IMR-90 (cell line): Measurements from ENCODE around the gene ATP9B. TPM values are rescaled to one million over a fixed set of nuclear protein-coding genes. Genes with fewer than 3 reads are reported as not detected.
"Not testable (repeated sequence)": the region's sequence is repeated elsewhere in the genome, so short reads cannot be mapped to it uniquely, and the experiment has no call there.

ENCODE experiments used
- ATAC-seq: fragments of 200-7000 bp; cut with Tn5 transposase; 2 replicates; pipeline ENCODE4 v1.9.1; 2020; ENCODE audit warnings: low read depth, mild to moderate bottlenecking, moderate library complexity
- BruUV-seq: library from RNA; stranded (reverse); fragments of 400-500 nt; replicated peaks from 2 replicates; lab custom pipeline; 2021; lab: Mats Ljungman, UMichigan
- CTCF ChIA-PET: fragments of 300-600 bp; formaldehyde crosslinking; extraction: SDS; loops from one replicate; lab custom pipeline; 2021; ENCODE audit warnings: antibody characterized with exemption; lab: Yijun Ruan, JAX
- POLR2A ChIA-PET: fragments of 300-600 bp; sonication (Branson Sonifier 250); formaldehyde crosslinking; loops from one replicate; lab custom pipeline; 2022; ENCODE audit warnings: antibody characterized with exemption; ENCODE audit not compliant: unreplicated experiment; lab: Charles Lee
- DNase-seq: peaks from one replicate; pipeline ENCODE4 v3.0.0; 2013
- H2AFZ ChIP-seq: replicated peaks from 2 replicates; pipeline ENCODE3; 2013; ENCODE audit warnings: low read length, mild to moderate bottlenecking; ENCODE audit not compliant: poor library complexity
- H2AK5ac ChIP-seq: 2 replicates; pipeline ENCODE4 v1.6.1; 2013; ENCODE audit warnings: low read depth, low read length, inconsistent platforms
- H2AK9ac ChIP-seq: replicated peaks from 2 replicates; pipeline ENCODE3; 2013; ENCODE audit warnings: mild to moderate bottlenecking, low read depth, low read length, moderate library complexity; ENCODE audit not compliant: poor library complexity
- H2BK120ac ChIP-seq: 2 replicates; pipeline ENCODE4 v1.6.1; 2013; ENCODE audit warnings: low read depth, low read length, inconsistent platforms
- H2BK15ac ChIP-seq: 3 replicates; pipeline ENCODE4 v1.6.1; 2013; ENCODE audit warnings: low read depth, low read length, inconsistent platforms
- H2BK20ac ChIP-seq: 2 replicates; pipeline ENCODE4 v1.6.1; 2013; ENCODE audit warnings: low read depth, mild to moderate bottlenecking, inconsistent platforms, low read length, moderate library complexity
- H2BK5ac ChIP-seq: 2 replicates; pipeline ENCODE4 v1.6.1; 2013; ENCODE audit warnings: mild to moderate bottlenecking, low read depth, low read length, inconsistent platforms; ENCODE audit not compliant: poor library complexity, severe bottlenecking
- H3K14ac ChIP-seq: replicated peaks from 2 replicates; pipeline ENCODE4 v1.6.1; 2013; ENCODE audit warnings: low read depth, low read length, inconsistent platforms
- H3K18ac ChIP-seq: 2 replicates; pipeline ENCODE4 v1.6.1; 2013; ENCODE audit warnings: low read depth, low read length, control low read depth
- H3K23ac ChIP-seq: 2 replicates; pipeline ENCODE4 v1.6.1; 2013; ENCODE audit warnings: low read depth, low read length, inconsistent platforms
- H3K27ac ChIP-seq: 2 replicates; pipeline ENCODE4 v1.5.1; 2013; ENCODE audit warnings: mild to moderate bottlenecking, control low read depth, low read length; ENCODE audit not compliant: insufficient read depth
- H3K27me3 ChIP-seq: 2 replicates; pipeline ENCODE4 v1.6.1; 2013; ENCODE audit warnings: low read length; ENCODE audit not compliant: control insufficient read depth, insufficient read depth
- H3K36me3 ChIP-seq: 2 replicates; pipeline ENCODE4 v1.6.1; 2013; ENCODE audit warnings: low read length, mixed read lengths; ENCODE audit not compliant: control insufficient read depth, insufficient read depth
- H3K4ac ChIP-seq: 2 replicates; pipeline ENCODE4 v1.6.1; 2013; ENCODE audit warnings: low read depth, low read length, inconsistent platforms
- H3K4me1 ChIP-seq: 2 replicates; pipeline ENCODE4 v1.6.1; 2013; ENCODE audit warnings: low read length, mixed read lengths; ENCODE audit not compliant: control insufficient read depth, insufficient read depth
- H3K4me2 ChIP-seq: 2 replicates; pipeline ENCODE4 v1.6.1; 2013; ENCODE audit warnings: low read depth, mild to moderate bottlenecking, control low read depth, low read length, moderate library complexity
- H3K4me3 ChIP-seq: 2 replicates; pipeline ENCODE4 v1.5.1; 2013; ENCODE audit warnings: low read depth, mild to moderate bottlenecking, control low read depth, low read length, moderate library complexity; ENCODE audit not compliant: insufficient read depth
- H3K56ac ChIP-seq: 2 replicates; pipeline ENCODE4 v1.6.1; 2013; ENCODE audit warnings: low read length, inconsistent platforms; ENCODE audit not compliant: insufficient read depth; ENCODE audit errors: extremely low read depth
- H3K79me1 ChIP-seq, 2 experiments: 2 replicates each; pipeline ENCODE4 v1.6.1; 2013; ENCODE audit warnings: low read length in 2 of 2, inconsistent platforms in 1 of 2, low read depth in 1 of 2
- H3K9ac ChIP-seq: 2 replicates; pipeline ENCODE4 v1.6.1; 2013; ENCODE audit warnings: low read depth, low read length, control low read depth
- H3K9me1 ChIP-seq: 2 replicates; pipeline ENCODE4 v1.6.1; 2013; ENCODE audit warnings: low read length, inconsistent platforms; ENCODE audit not compliant: insufficient read depth
- H3K9me3 ChIP-seq: 2 replicates; pipeline ENCODE4 v1.6.1; 2013; ENCODE audit warnings: low read length; ENCODE audit not compliant: control insufficient read depth, insufficient read depth
- H4K20me1 ChIP-seq: 2 replicates; pipeline ENCODE4 v1.6.1; 2013; ENCODE audit warnings: low read length, inconsistent platforms; ENCODE audit not compliant: insufficient read depth
- H4K5ac ChIP-seq: 2 replicates; pipeline ENCODE4 v1.6.1; 2013; ENCODE audit warnings: mild to moderate bottlenecking, low read depth, low read length, control low read depth
- H4K8ac ChIP-seq, 2 experiments: 2 replicates each; pipeline ENCODE4 v1.6.1; 2013; ENCODE audit warnings: low read depth in 2 of 2, low read length in 2 of 2, control low read depth in 1 of 2, inconsistent platforms in 1 of 2
- H4K91ac ChIP-seq: 2 replicates; pipeline ENCODE4 v1.6.1; 2013; ENCODE audit warnings: low read depth, low read length, inconsistent platforms; ENCODE audit not compliant: insufficient read depth
- WGBS, 2 experiments: methylation state at CpG; one replicate each; pipeline versions ENCODE4 v1.1.5 to v1.1.7; 2013; ENCODE audit warnings: missing lambda C conversion rate in 2 of 2; ENCODE audit not compliant: insufficient read length in 1 of 2; ENCODE audit errors: extremely low coverage in 2 of 2; 5-methylcytosine and 5-hydroxymethylcytosine counted together
- dilution Hi-C: fragments of 300-500 bp; cut with HindIII; formaldehyde crosslinking; loops from one replicate; pipeline ENCODE4 v1.14.3; 2018; ENCODE audit warnings: low sequenced_read_pairs; ENCODE audit not compliant: unreplicated experiment
- in situ Hi-C: fragments of 300-500 bp; cut with MboI; formaldehyde crosslinking; loops from 3 replicates; pipeline ENCODE4 v1.14.3; 2019; ENCODE audit warnings: low sequenced_read_pairs, inconsistent platforms, mixed read lengths
- intact Hi-C: fragments of 100-400 bp; cut with micrococcal nuclease; formaldehyde crosslinking; loops from 2 replicates; pipeline ENCODE4 v1.10.0; 2022
- polyA plus RNA-seq, 3 experiments: library from polyadenylated mRNA; depleted of rRNA; stranded (reverse); fragments of >200 nt; gene quantifications; 2 replicates each; pipeline ENCODE4 v1.2.3, GENCODE V29; 2012; ENCODE audit warnings: low replicate concordance in 1 of 3
- total RNA-seq: library from RNA; depleted of rRNA; stranded (reverse); fragments of >200 nt; gene quantifications from 2 replicates; pipeline ENCODE4 v1.2.3, GENCODE V29; 2012

ATP9B gene
- total and polyA plus RNA-seq, 2 of the 4 experiments (the other 2 are of a cell fraction) = 11.0 to 11.5 TPM

GRCh38 chr18:79376661-79377060 is 307.5 kb downstream of the ATP9B start:
- H3K4ac ChIP-seq, H3K27ac ChIP-seq, DNase-seq, ATAC-seq, H3K56ac ChIP-seq, dilution Hi-C loops, H4K5ac ChIP-seq, H4K91ac ChIP-seq, H2BK20ac ChIP-seq, H3K9ac ChIP-seq, H2AK9ac ChIP-seq, H3K4me2 ChIP-seq, H2AFZ ChIP-seq, intact Hi-C loops, POLR2A ChIA-PET, H4K8ac ChIP-seq, H3K9me3 ChIP-seq, H3K4me3 ChIP-seq, H3K9me1 ChIP-seq, H4K20me1 ChIP-seq, H3K23ac ChIP-seq, H2BK5ac ChIP-seq, H3K18ac ChIP-seq, H3K79me1 ChIP-seq, H2BK15ac ChIP-seq, H3K4me1 ChIP-seq, H2BK120ac ChIP-seq, BruUV-seq, H3K27me3 ChIP-seq, H3K14ac ChIP-seq, H2AK5ac ChIP-seq: not testable (repeated sequence)
- CTCF ChIA-PET = interaction anchor here (0.7 kb wide), 1 partner anchor 302 kb away, joined by 3 read pairs; no protein-coding TSS in a partner anchor
- 100% methylated on average over 3 of the region's 12 CpGs; no CpG with 5 or more reads in 1 of the 2 experiments for WGBS, 2 experiments
- H3K36me3 ChIP-seq = peaks cover 11% of the 10 kb centered on the region
- in situ Hi-C loops = loop anchor here (5.0 kb wide), 2 partner anchors 156 to 266 kb away; no protein-coding TSS in a partner anchor
